Panc1 (cell line): ENCODE measurements around the gene TAS2R31. TPM values are rescaled to one million over a fixed set of nuclear protein-coding genes. Genes with fewer than 3 reads are reported as not detected.

ENCODE experiments used
- ATAC-seq: fragments of 200-7000 bp; cut with Tn5 transposase; 2 replicates; pipeline ENCODE4 v1.9.1; 2020; ENCODE audit warnings: mild to moderate bottlenecking, moderate library complexity
- BruUV-seq: library from RNA; stranded (reverse); fragments of 400-500 nt; replicated peaks from 2 replicates; lab custom pipeline; 2021; lab: Mats Ljungman, UMichigan
- CTCF ChIA-PET: fragments of 300-600 bp; sonication (Branson Sonifier 250); formaldehyde crosslinking; loops from one replicate; lab custom pipeline; 2022; ENCODE audit warnings: antibody characterized with exemption; lab: Charles Lee
- POLR2A ChIA-PET: fragments of 300-600 bp; sonication (Branson Sonifier 250); formaldehyde crosslinking; loops from one replicate; lab custom pipeline; 2022; ENCODE audit warnings: antibody characterized with exemption; lab: Charles Lee
- DNase-seq: peaks from one replicate; pipeline ENCODE4 v3.0.0-alpha.2; 2010; ENCODE audit warnings: low read depth, low spot score
- H3K27ac ChIP-seq: 2 replicates; pipeline ENCODE4 v1.5.1; 2011; ENCODE audit warnings: mild to moderate bottlenecking, low read length, inconsistent platforms
- H3K27me3 ChIP-seq: fragments of 200-500 bp; sonication (Bioruptor generic); 2 replicates; pipeline ENCODE4 v1.6.0; 2014; ENCODE audit warnings: low read length, inconsistent platforms; ENCODE audit not compliant: control insufficient read depth, insufficient read depth
- H3K36me3 ChIP-seq: fragments of 200-500 bp; sonication (Bioruptor generic); 2 replicates; pipeline ENCODE4 v1.5.1; 2014; ENCODE audit warnings: inconsistent platforms, mild to moderate bottlenecking, low read length, moderate library complexity; ENCODE audit not compliant: control insufficient read depth, insufficient read depth
- H3K4me1 ChIP-seq: 2 replicates; pipeline ENCODE4 v1.5.1; 2011; ENCODE audit warnings: inconsistent platforms, mild to moderate bottlenecking, low read length, moderate library complexity; ENCODE audit not compliant: control insufficient read depth, insufficient read depth
- H3K4me3 ChIP-seq, 2 experiments: 2 replicates each; pipeline ENCODE4 v1.5.1; 2011 to 2012; ENCODE audit warnings: low read depth in 2 of 2, low read length in 2 of 2, mild to moderate bottlenecking in 2 of 2, inconsistent platforms in 1 of 2, moderate library complexity in 1 of 2
- H3K9me3 ChIP-seq: fragments of 200-500 bp; sonication (Bioruptor generic); 2 replicates; pipeline ENCODE4 v1.5.1; 2014; ENCODE audit warnings: low read depth, mild to moderate bottlenecking, inconsistent platforms, low read length, moderate library complexity; ENCODE audit not compliant: control insufficient read depth, insufficient read depth
- CTCF ChIP-seq: fragments of 450-650 bp; IDR thresholded peaks from 2 replicates; pipeline ENCODE4 v1.5.1; 2017; ENCODE audit warnings: mild to moderate bottlenecking
- POLR2AphosphoS5 ChIP-seq: IDR thresholded peaks from 2 replicates; pipeline ENCODE4 v1.6.1; 2012; ENCODE audit warnings: mild to moderate bottlenecking, low read depth, low read length, moderate library complexity
- REST ChIP-seq, 2 experiments: IDR thresholded peaks; 2 replicates each; pipeline ENCODE4 v1.6.1; 2011 to 2012; ENCODE audit warnings: low read depth in 2 of 2, control low read depth in 1 of 2, low read length in 1 of 2, mild to moderate bottlenecking in 1 of 2, moderate library complexity in 1 of 2; ENCODE audit not compliant: insufficient read depth in 1 of 2
- SIN3A ChIP-seq: IDR thresholded peaks from 2 replicates; pipeline ENCODE4 v1.6.1; 2012; ENCODE audit warnings: low read depth, mild to moderate bottlenecking, low read length, moderate library complexity, borderline replicate concordance; ENCODE audit not compliant: insufficient read depth
- TCF7L2 ChIP-seq: IDR thresholded peaks from 2 replicates; pipeline ENCODE4 v1.6.1; 2011; ENCODE audit warnings: mild to moderate bottlenecking, low read depth, low read length, inconsistent platforms
- in situ Hi-C: cut with HindIII; loops from 2 replicates; pipeline ENCODE4 v1.10.0; 2016; ENCODE audit warnings: low sequenced_read_pairs, low pct_unique_long_range_greater_than_20kb
- intact Hi-C: fragments of 100-400 bp; cut with micrococcal nuclease; formaldehyde crosslinking; loops from one replicate; pipeline ENCODE4 v1.10.0; 2022; ENCODE audit not compliant: unreplicated experiment
- total RNA-seq: library from RNA; stranded (reverse); gene quantifications from one replicate; pipeline ENCODE4 v1.2.1, GENCODE V29; 2021; ENCODE audit not compliant: unreplicated experiment

The TAS2R31 gene
- total RNA-seq, 1 experiment from 2014 or later: 1.3 TPM

- TF ChIP-seq CTCF (no peak), TCF7L2 (no peak), POLR2AphosphoS5 (no peak), REST (IDR thresholded peaks at IDR 0.05; ENCODE audit: insufficient read depth in 1 of 2, low read depth in 2 of 2, low read length in 1 of 2) (no peak), SIN3A (no peak)
- POLR2A ChIA-PET: no interaction called here
- Histone ChIP-seq H3K9me3 (no peaks in the 10 kb centered on the region), H3K4me3 (no peak overlapping the region), H3K27ac (no peak overlapping the region), H3K36me3 (no peaks in the 10 kb centered on the region), H3K4me1 (no peaks in the 10 kb centered on the region), H3K27me3 (no peaks in the 10 kb centered on the region)
- CTCF ChIA-PET: no interaction called here
- in situ Hi-C loops: no loop called here
- ATAC-seq: no peak
- no peak for DNase-seq
- no TSS peak for BruUV-seq
- intact Hi-C loops: no loop called here
Observed at GRCh38 chr12:11016937-11017336, 14.3 kb downstream of the TAS2R31 start.

DNA sequence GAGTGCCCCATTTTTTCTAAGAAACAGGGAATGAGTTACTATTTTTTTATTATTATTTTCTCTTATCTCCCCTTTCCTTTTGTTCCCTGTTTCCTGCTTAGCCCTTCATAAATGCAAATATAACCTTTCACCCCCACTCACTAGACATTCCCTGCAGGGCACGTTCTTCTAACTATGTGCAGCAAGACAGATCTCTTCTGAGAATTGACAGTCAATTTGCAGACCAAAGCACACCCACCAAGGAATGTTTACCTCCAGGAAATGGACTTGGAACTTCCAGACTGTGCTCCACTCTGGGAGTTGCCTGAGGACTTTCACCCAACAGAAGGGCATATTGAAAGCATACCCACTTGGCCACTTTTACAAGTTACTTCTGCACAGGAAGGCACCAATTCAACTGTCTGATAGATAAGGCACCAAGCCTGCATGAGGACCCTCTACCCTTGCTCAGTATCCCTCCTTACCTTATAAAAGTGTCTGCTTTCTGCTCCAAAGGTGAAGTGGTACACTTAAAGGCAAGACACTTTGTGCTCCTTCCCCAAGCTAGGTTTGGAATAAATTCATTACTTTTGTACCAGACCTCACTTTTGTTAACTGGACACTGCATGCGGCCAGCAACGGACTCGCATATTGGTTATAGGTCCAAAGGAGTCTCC lies 15.3 kb downstream of the TAS2R31 start:
- in situ Hi-C loops (no loop called here), intact Hi-C loops (no loop called here)
- no peaks in the 10 kb centered on the region for H3K27me3 ChIP-seq
- no TSS peak for BruUV-seq
- ATAC-seq (no peak), DNase-seq (no peak)
- ChIA-PET POLR2A (no interaction called here), CTCF (no interaction called here)
- H3K4me3 ChIP-seq: no peak overlapping the region
- no peaks in the 10 kb centered on the region for H3K36me3 ChIP-seq
- H3K27ac ChIP-seq: no peak overlapping the region
- TF ChIP-seq REST (IDR thresholded peaks at IDR 0.05; ENCODE audit: insufficient read depth in 1 of 2, low read depth in 2 of 2, low read length in 1 of 2) (no peak), TCF7L2 (no peak), CTCF (no peak), SIN3A (no peak), POLR2AphosphoS5 (no peak)
- no peaks in the 10 kb centered on the region for H3K9me3 ChIP-seq
- no peaks in the 10 kb centered on the region for H3K4me1 ChIP-seq
